HG02852 (cell line): ENCODE data around the gene TPD52L2.
"Not testable (repeated sequence)": the region's sequence is repeated elsewhere in the genome, so short reads cannot be mapped to it uniquely, and the experiment has no call there.

Source experiments
- ATAC-seq: cut with Tn5 transposase; IDR thresholded peaks from one replicate; pipeline ENCODE4 v1.9.1; 2021; ENCODE audit warnings: mild to moderate bottlenecking, moderate library complexity; ENCODE audit not compliant: unreplicated experiment

TPD52L2 gene

DNA sequence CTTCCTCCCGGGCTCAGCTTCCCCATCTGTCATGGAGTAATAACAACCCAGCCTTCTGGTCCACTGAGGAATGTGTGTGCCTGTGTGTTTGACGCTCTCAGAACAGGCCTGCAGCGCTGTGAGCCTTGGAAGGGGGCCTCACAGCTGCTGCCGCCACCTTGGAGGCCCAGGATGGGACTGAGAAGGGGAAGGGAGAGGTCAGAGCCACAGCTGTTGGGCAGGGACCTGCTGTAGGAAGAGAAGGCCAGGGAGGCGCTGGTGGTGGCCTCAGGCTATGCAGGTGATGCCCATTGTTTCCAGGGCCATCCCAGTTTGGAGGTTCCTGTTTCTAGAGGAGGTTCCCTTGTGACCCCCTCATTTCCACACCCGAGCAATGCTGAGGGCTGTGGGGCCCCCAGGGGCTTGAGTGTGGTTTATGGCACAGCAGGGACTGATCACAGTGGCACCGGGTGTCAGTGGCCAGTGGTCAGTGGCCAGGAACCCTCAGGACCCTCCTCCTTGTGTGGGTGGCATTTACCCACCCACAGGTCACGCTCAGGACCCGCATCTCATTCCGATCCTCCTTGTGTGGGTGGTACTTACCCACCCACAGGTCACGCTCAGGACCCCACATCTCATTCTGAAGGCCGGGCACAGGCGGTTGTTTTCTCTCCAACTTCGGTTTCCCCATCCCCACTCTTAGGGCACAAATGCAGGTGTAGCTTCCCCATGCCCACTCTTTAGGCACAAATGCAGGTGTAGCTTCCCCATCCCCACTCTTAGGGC, 14.0 kb downstream of the TPD52L2 start:
- ATAC-seq, result no peak

DNA sequence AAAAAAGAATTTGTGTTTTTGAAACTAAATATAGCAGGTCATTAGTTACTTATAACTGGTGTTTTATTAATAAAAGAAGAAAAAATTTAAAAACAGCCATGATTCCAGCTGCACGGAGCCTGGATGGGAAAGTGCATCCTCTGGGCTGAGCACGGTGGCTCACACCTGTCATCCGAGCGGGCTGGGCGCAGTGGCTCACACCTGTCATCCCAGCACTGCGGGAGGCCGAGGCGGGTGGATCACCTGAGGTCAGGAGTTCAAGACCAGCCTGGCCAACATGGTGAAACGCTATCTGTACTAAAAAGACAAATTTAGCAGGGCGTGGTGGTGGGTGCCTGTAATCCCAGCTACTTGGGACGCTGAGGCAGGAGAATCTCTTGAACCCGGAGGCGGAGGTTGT, 15.8 kb downstream of the TPD52L2 start:
- ATAC-seq, result not testable (repeated sequence)

DNA sequence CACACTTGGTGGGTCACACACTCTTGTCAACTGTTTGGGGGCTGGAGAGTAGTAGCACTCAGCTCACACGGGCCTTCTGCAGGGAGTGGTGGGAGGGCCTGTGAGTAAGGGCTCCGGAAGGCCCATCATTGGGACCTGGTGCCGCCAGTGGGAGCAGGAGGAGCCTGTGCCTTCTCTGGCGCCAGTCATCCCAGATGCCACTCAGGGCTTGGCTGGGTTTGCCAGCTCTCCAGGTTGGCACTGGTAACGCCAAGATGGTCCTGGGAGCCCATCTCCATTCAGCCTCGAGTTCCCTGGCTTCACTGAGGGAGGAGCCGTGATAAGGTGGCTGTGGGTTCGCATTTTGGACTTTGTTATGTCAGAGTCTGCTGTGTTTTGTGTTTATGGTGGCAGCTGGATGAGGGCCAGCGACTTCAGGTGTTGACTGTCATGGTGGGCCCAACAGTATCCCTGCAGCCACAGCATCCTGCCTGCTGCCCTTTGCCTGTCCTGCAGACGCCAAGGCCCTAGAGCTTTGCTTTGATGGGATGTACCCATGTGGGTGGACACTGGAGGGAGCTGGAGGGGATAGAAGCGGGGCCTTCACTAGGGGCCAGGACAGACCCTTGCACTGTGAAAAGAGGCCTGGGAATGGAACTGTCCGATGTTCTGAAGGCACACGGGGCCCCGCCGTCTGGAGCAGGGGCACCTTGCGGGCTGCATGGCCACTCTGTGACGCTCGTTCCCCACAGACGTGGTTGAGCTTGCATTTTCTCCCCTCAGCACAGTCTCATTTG, 16.6 kb downstream of the TPD52L2 start:
- no peak for ATAC-seq

DNA sequence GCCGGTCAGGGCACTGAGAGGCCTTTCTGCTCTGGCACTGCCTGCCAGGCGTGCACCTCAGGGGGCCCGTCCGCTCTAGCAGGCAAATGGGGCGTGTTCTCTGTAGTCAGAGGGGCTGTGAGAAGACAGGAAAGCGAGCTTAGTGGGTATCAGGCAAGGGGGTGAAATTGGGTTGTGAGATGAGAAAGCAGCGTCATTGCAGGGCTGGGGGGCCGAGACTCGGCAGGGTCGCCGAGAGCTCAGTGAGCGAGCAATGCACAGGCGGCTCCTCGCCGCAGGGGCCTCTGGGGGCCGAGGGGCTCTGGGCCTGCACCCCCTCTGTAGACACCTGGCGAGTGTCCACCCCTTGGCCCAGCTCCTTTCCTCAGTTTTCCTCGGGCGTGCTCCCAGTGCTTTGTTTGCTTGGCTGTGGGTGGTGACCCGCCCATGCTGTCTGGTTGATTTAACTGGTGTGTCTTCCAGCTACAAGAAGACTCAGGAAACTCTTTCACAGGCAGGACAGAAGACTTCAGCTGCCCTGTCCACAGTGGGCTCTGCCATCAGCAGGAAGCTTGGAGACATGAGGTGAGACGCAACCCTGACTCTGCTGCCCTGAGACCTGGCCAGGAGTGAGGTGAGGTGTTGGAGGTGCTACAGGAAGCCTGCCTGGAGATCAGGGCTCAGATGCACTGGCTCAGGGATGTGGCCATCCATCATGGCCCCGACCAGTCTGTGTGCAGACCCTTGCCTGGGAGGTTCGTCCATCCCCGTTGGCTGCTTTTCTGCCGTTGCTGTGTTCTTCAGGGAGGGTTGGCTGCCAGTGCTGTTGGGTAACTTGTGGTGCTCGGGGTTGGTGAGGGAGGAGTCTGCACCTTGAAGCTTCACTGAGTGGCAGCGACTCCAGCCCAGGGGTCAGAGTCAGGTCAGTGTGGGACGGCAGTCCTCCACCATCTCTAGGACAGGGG, 17.5 kb downstream of the TPD52L2 start:
- ATAC-seq, result no peak

DNA sequence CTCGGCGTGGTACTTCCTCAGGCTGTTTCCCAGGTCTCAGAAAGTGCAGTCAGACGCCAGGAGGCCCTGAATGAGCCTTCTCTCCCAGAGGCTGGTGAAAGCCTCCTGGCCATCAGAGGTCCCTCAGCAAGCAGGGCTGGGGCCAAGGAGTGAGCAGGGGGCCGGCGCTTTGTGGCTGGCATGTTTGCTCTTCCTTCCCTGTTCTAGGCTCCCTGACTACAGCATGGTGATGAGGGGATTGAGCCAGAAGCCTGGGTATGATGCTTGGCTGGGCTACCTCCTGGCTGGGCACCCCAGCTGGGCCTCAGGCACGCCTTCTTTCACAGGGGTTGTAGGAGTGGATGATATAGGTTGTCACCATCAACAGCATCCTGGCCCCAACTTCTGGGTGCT, 18.1 kb downstream of the TPD52L2 start:
- no peak for ATAC-seq

DNA sequence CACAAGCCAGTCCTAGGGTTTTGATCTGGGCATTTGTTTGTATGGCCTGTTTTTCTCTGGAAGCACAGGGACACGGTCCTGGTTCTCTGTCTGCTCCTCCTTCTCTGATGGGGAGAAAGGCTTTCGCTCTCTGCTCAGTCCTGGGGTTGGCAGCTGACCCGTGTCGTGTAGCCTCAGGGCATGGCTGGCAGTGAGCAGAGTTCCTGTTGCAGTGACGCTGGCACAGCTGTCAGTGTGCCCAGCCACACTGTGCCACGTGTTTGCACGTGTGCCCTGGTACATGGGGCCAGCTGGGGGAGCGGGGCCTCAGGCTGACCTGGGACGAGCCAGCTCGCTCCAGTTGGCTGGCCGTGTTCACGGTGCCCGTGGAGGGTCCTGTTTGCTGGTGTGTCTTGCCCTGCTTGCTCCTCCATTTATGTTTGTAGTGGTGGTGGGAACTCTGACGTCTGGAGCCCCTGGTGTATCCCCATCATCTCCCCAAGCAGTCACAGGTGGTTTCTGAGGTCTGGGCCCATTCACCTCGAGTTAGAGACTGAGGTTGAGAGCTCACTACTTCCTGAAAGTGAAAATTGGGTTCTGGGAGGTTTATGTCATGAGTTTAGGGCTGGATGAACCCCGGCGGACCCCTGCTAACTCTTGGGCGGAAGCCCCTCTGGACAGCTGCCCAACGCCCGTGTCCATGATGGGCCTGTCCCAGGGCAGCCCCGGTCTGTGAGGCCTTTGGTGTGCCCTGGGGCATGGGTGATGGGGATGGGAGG, 19.6 kb downstream of the TPD52L2 start:
- ATAC-seq, result no peak

DNA sequence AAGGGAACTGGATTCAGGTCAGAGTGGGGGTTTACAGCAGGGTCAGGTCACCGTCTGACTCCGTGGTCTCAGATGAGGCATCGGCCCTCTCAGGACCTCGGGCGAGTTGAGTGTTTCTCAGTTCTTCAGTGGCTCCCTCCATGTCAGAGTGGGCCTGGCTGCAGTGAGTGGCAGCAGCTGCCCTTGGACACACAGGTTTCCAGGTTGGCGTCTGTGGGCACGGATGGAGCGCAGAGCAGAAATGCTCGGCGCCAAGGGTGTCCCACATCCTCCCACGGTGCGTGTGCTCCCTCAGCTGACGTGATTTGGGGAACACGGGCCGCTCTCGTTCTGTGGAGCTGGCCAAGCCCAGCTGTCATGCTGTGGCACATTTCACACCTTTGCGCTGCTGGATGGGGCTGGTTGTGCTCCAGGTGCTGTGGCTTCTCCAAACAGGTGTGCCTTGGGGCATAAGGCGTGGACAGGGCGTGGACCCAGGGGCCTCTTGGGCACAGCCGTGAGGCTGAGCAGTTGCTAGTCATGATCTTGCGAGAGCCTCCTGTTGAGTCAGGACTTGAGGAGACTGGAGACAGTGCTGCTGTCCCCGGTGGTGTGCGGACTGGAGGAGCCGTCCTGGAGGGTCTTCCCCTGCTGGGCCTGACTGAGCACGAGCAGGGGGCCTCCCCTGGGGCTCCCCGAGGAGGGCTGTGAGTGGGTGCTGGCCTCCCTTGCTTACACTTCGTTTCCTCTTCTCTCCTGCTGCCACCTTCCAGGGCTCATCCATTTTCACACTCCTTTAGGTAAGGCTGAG, 20.4 kb downstream of the TPD52L2 start:
- ATAC-seq, result no peak

DNA sequence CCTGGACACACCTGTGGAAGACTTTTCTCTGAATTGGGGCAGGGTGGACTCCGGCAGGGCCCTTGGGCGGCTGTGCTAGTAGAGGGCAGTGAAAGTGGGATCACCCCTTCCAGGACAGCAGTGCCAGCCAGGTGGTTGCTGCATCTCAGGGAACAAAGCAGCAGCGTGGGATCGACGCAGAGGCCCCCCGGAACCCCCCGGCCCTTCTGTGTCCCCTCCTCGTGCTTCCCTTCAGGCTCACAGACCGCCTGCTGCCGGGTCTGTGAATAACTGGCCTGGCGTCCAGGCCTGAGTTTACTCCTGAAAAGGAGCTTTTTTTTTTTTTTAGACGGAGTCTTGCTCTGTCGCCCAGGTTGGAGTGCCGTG, 21.0 kb downstream of the TPD52L2 start:
- no peak for ATAC-seq

DNA sequence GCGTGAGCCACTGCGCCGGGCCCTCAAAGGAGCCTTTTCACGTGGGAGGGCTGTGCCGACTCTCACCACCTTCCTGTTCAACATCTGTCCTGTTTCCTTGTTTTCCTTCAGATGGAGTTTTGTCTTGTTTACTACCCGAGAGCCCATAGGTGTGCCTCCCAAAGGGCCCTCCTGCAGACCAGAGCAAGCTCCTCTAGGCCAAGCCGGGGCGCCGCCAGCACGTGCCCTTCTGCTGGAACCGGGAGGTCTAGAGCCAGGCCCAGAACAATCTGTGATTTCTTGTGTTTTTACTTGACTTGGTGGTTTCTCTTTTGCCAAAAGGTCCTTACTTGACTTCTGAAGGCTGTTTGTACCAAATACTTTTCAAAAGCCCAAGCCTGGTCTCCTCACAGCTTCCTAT, 21.9 kb downstream of the TPD52L2 start:
- ATAC-seq, result no peak

DNA sequence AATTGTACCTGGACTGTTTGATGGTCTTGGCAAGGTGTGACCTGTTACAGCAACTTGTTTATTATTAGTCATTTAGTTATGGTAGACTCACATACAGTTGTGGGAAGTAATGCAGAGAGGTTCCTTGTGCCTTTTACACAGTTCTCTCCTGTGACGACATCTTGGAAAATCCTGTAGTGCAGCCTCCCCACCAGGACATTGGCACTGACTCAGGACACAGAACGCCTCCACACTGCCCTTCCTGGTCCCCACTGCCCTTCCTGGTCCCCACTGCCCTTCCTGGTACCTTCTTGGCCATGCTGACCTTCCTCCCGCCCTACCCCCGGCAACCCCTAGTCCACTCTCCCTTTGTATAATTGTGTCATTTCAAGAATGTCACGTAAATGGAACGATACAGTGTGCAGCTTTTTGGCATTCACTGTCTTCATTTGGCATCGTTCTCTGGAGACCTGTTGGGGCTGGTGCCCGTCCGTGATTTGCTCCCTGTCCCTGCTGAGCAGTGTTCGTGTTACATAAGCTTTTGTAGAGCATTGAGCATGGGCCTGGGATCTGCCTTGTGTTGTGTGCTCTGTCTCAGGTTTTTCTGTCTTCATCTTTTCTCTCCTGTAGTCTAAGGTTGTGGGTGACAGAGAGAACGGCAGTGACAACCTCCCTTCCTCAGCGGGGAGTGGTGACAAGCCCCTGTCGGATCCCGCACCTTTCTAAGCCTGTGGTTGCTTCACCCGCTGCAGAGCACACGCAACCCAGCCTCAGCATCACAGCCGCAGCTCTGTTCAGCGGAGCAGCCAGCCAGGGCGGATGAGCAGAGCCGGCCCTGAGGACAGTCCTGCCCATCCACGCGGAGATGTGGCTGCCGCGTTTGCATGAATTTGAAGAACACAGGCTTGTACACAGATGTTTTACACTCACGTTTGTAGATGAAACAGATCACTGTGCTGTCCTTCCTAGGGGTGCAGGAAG, 24.5 kb downstream of the TPD52L2 start:
- no peak for ATAC-seq

DNA sequence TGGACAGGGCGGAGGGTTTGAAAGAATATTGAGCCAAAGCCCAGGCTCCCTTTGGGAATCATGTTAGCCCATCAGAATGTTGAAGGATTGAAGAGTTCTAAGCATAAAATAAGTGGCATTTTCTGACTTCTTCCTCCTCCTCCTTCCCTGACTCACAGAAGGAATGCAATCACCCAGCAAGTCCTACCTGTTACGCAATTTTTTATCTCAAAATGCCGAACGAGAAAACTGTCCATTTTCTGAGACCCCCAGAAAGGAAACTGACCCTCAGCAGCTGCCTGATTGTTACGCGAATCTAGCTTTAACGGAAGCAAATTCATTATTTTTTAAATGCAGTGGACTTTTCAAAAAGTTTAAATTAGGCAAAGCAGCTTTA, 25.1 kb downstream of the TPD52L2 start:
- ATAC-seq, result no peak

DNA sequence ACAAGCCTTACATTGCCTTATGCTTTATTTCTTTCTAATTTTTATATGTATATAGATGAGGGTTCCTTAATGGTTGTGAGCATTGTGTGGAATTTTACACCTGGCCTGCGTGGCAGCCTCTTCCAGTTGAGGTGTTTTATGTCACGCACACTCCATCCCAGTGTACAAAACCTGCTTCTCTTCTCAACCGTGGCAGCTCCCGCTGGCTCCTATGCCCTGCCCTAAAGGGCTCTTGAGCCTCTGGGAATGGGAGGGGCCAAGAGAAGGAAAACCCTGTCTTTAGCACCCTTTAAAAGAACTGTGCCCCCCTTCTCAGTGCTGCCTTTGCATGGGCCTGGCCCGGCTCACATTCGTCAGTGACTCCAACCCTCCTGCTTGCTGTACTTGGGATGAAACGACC, 25.5 kb downstream of the TPD52L2 start:
- no peak for ATAC-seq

DNA sequence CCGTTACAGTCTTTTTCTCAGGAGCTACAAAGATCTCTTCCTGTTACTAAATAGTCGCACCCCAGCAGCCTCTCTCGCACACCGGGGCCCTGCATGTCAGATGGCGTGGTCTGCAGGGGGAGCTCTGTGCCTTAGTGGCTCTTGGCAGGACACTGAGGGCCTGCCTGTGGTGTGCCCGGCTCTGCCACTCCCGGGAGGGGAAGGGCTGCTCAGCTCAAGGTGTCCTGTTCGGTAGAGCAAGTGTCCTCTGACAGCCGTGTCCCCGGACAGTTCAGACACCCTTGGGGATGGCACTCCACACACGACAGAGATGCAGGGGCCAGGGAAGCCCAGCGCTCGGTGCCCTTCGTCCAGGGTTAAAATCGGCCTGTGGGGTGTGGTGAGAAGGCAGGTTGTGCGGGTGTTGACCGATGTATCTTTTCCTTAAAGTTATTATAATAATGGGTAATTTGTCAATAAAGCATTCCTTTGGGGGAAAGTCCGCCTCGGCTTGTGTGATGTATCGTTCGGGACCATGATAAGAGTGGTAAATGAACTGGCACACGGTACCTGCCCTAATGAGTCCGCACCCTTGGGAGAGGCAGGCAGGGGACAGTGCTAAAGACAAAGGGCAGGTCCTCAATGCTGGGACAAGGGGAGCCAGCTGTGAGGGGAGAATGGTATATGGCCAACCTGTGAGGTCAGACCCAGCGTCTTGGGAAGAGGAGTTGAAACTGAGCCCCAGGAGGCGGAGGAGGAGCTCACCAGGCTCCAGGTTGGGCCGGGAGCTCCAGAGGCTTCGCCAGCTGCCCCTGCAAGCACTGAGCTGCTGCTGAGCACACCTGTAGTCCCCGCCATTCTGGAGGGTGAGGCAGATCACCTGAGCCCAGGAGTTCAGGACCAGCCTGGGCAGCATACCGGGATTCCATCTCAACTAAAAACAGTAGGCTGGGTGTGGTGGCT, 26.3 kb downstream of the TPD52L2 start:
- no peak for ATAC-seq

DNA sequence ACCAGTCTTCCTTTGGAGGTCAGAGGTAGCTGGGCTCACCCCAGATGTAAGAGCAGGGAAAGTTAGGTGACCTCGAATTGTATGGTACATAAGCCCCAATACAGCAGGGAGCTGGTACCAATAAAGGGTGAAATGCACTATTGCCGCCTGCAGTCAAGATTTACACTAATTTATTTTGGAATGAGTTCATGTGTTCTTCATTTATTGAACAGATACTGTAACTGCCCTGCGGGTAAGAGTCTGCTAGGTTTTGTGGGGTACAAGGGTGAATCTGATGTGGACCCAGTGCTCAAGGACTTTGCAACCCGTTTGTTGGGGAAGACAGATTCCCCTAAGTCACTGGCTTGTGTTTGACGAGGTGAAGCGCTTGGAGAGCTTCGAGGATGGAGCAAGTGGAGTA, 27.3 kb downstream of the TPD52L2 start:
- no peak for ATAC-seq

DNA sequence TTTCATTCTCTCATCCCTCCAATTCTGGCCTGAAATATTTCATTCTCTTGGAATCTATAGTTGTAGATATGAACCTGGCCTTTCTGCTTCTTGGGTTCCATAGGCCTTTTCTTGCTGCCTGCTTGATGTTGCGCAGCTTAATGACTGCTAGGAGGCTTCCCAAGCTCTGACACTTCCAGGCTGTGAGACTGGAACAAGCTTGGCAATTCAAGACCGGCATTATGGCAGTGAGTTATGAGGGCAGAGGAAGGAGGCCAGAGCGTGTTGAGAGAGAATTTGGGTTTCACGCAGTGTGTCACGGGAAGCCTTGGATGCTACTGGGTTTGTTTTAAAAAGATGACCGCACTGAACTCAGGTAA, 28.9 kb downstream of the TPD52L2 start:
- no peak for ATAC-seq

DNA sequence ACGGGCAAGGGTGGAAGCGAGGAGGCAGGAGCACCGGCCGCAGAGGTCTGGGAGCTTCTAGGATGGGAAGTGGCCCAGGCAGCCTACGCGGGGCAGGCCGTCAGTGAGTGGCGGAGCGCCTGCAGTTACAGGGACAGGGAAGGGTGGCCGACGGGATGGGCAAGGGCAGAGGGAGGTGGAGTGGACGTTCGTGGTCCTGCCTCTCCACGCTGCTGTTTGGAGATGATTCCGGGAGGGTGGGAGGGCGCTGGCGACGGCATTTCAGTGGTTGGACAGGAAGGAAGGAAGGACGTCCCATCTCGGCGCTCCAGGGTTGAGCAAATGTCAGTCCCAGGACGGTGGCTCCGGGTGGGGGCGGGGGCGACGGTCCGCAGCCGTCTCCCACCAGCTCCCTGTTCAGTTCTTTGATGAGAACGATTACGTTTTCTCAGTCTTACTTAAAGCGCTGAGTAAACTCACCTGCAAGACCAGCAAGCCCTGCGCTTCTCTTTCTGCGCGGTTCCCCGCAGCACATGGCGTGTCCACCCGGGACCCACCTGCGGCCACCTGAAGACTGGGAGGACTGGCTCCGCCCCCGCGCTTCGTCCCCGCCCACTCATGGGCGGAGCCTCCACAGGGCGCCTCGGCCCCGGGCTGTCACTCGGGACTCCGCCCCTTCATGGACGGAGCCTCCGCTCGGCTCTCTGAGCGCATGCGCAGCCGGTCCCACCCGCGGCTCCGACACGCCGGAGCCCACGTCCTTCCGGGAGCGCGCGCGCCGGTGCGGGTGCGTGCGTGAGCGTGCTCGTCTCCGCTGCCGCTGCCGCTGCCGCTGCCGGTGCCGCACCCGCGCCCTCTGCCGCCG, 29.5 kb downstream of the TPD52L2 start, which contains the start of gene DNAJC5:
DNAJC5 (plus strand) TSS at position 769 of the 844 bp plus-strand sequence. CDS start 33,220 bp downstream, outside the sequence.
- ATAC-seq, result peak; percentile 72
